Right renal pelvis (tissue), 4 donors: Measurements from ENCODE around the gene NAB2. TPM values are rescaled to one million over a fixed set of nuclear protein-coding genes. Genes with fewer than 3 reads are reported as not detected.

ENCODE experiments used
- DNase-seq, 4 donors: peaks; one replicate each; pipeline ENCODE4 v3.0.0-alpha.2; 2013; ENCODE audit warnings: low read depth in 4 of 4, low spot score in 3 of 4, missing footprints in 1 of 4
- polyA plus RNA-seq, 4 donors: library from polyadenylated mRNA; unstranded; fragments of 120-200 nt; gene quantifications; one replicate each; pipeline ENCODE4 v1.2.1, GENCODE V29; 2013; ENCODE audit not compliant: insufficient read length in 4 of 4

NAB2 gene
- polyA plus RNA-seq, 4 donors, result 42.8 to 51.3 (median 45.9) TPM

GRCh38 chr12:57130941-57131340 is 42.0 kb downstream of the NAB2 start:
- DNase-seq, result no peak

DNA sequence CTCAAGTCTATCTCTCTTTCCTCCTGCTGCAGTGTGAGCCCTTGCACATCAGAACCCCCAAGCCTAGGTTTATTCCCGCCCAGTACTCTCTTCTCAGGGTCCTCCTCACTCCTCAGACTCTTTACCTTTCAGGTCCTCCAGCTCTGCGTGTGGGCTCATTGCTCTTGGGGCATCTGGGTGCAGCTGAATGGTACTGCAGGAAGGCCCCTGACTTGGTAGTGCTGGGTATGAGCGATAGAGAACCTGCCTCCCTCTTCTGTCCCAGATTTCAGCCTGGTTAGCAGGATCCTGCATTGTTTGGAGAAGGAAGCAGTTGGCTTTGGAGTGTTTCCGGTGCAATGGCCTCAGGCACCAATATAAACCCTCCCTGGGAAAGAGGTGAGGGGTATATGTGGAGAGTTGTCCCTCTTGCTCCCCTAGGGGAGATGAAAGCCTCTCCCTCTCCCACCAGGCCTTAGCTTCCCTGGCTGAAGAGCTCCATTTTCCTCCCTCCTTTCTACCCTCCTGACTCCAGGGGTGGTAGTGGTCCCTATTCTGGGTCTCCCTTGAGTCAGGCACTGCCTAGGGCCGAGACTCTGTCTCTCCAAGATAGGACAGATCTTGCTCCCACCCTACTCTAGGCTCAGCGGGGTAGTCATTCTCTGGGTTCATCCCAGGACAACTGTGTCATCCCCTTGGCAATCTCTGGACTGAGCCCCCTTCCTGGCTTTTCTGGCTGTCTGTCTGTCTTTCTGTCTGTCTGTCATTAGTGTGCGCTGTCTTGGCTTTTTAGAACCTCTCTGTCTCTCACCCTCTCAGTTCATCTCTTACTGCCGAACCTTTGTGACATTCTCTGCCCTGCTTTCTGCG is 43.2 kb downstream of the NAB2 start:
- DNase-seq, result no peak

GRCh38 chr12:57133013-57133569 is 44.2 kb downstream of the NAB2 start:
- DNase-seq, result no peak

GRCh38 chr12:57133916-57134315 is 45.0 kb downstream of the NAB2 start:
- DNase-seq, result no peak

- no peak for DNase-seq
Observed at GRCh38 chr12:57134949-57135348, 46.0 kb downstream of the NAB2 start.

- no peak for DNase-seq
Observed at GRCh38 chr12:57135527-57136326, 46.8 kb downstream of the NAB2 start.

DNA sequence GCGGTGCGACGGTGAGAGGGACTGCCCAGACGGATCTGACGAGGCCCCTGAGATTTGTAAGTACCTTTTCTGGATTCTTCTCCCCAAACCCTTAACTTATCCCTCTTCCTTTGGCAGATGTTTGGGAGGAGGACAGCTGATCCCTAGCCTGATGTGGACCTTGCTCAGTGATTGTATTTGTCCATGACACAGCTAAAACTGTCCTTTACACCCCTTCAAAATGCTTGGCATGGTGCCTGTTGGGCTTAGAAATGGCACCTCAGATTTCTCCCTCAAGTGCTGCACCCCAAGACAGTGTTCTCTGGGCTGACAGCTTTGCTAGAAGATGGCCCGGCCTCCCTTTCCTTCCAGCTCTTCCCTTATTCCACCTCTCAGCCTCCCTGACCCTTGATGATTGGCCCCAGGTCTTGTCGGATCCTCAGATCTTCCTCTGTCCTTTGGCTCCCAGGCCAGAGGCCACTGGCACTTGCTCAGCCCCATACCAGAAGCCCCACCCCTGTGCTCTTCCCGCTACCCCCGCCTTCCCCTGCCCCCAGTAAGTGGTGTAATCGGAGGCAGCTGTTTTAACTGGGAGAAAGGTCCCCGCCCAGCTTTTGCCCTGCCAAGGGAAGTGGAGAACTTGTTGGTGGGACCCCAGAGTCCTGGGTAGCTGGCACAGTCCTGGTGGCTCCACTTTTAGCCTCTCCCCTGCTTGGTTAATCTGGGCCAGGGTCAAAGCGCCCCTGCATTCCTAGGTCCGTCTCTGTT is 49.8 kb downstream of the NAB2 start:
- no peak for DNase-seq

GRCh38 chr12:57139796-57140649 is 51.1 kb downstream of the NAB2 start:
- no peak for DNase-seq

DNA sequence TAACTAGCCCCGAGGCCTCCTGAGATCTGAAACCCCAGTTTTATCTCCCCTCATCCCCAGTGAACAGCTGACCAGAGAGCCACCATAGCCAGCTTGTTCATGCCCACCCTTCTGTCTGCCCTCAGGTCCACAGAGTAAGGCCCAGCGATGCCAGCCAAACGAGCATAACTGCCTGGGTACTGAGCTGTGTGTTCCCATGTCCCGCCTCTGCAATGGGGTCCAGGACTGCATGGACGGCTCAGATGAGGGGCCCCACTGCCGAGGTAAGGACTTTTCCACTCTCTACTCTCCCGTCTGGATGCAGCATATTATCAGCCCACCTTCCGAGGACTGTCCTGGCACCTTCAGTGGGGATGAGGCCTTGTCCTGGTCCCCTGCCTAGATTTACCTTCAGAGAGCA is 52.3 kb downstream of the NAB2 start:
- DNase-seq, result no peak

DNA sequence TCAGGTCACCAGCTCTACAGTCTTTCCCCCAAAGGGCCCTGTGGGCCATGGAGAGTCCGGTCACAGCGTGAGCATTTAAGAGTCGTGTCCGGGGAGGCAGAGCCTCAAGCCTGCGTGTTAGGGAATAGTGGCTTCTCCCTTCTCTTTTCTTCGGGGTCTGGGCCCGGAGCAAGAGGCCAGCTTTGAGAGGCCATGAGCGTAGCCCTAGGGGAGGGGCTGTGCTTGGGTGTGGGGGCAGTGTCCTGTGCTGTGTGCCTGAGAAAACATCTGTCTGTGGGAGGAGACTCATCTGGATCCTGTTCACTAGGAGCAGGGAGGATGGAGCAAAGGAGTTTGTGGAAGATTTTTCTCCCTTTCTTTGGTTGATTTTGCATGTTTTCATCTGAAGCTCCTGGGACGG is 53.2 kb downstream of the NAB2 start:
- no peak for DNase-seq

GRCh38 chr12:57142727-57143126 is 53.8 kb downstream of the NAB2 start:
- no peak for DNase-seq

DNA sequence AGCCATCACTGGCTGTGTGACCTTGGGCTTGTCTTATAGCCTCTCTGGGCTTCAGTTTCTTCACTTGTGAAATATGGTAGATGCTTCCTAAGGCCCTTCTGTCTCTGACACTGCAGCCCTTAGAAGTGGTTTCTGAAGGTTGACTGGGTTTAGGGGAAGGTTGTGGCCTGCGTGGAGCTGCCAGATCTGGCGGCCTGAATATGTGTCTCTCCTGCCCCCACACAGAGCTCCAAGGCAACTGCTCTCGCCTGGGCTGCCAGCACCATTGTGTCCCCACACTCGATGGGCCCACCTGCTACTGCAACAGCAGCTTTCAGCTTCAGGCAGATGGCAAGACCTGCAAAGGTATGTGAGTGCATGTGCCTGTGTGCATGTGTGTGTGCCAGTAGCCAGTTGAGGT is 54.5 kb downstream of the NAB2 start:
- no peak for DNase-seq

Other genes starting within 250 kb of the NAB2 start
- gene SDR9C7, start 154.7 kb upstream of the NAB2 start, polyA plus RNA-seq, result under 1 TPM; 0.11 to 0.25 (median 0.19) TPM
- gene RDH16, start 131.5 kb upstream of the NAB2 start, polyA plus RNA-seq, result under 1 TPM; 0.43 to 0.64 (median 0.47) TPM
- gene ZBTB39, start 82.6 kb upstream of the NAB2 start, polyA plus RNA-seq, result 10 to 100 TPM; 11.7 to 13.8 (median 13.7) TPM
- gene TAC3, start 72.6 kb upstream of the NAB2 start, polyA plus RNA-seq, result 1 to 10 TPM in 3 of 4 donors, under 1 TPM in 1; 0.39 to 5.3 (median 3.0) TPM
- under 1 TPM; 0.08 to 0.39 (median 0.15) TPM for gene MYO1A, start 39.0 kb upstream of the NAB2 start, polyA plus RNA-seq
- gene NEMP1, start 10.3 kb upstream of the NAB2 start, polyA plus RNA-seq, result 10 to 100 TPM; 21.3 to 25.9 (median 25.3) TPM
- gene STAT6, start 22.2 kb downstream of the NAB2 start, polyA plus RNA-seq, result 100 to 1,000 TPM in 1 of 4 donors, 10 to 100 TPM in 3; 88.9 to 114 (median 98.0) TPM
- gene LRP1, start 39.4 kb downstream of the NAB2 start, polyA plus RNA-seq, result 100 to 1,000 TPM in 1 of 4 donors, 10 to 100 TPM in 3; 63.0 to 102 (median 70.6) TPM
- gene LRP1-AS, start 58.5 kb downstream of the NAB2 start, polyA plus RNA-seq, result under 1 TPM in 1 of 4 donors, not detected in 3; 0.18 TPM
- gene NXPH4, start 127.7 kb downstream of the NAB2 start, polyA plus RNA-seq, result 1 to 10 TPM; 2.4 to 4.4 (median 3.1) TPM
- 10 to 100 TPM; 69.7 to 86.9 (median 71.7) TPM for gene SHMT2, start 140.6 kb downstream of the NAB2 start, polyA plus RNA-seq
- 1 to 10 TPM; 3.4 to 4.5 (median 3.7) TPM for gene STAC3, start 162.1 kb downstream of the NAB2 start, polyA plus RNA-seq